ENCODE results near the gene CNN2.
"Not testable (repeated sequence)": the region's sequence is repeated elsewhere in the genome, so short reads cannot be mapped to it uniquely, and the experiment has no call there.

Gene CNN2

GRCh38 chr19:1010586-1011510, 15.6 kb upstream of the CNN2 start:
- no peak for DNase-seq (ENCODE audit: low read depth, low spot score)

DNA sequence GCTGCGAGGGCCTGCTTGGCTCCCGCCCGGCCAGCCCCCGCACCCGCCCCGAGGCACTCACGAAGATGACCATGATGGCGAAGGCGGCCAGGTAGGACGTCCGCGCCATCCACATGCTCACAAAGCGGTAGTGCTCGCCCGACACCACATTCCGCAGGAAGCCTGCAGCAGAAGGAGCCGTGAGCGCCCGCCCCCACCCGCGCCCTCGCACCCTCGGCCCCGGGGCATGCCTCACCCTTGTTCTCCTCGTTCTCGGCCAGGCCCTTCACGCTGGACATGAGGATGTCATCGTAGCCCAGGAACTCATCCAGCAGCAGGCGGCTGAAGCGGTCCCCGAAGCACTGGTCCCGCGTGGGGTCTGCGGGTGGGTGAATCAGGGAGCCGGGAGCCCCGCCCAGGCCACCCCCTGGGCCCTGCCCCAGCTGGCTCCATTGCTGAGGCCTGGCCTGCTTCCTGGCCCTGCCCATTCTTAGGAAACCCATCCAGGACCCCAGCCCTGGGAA, 14.5 kb upstream of the CNN2 start:
- no peak for DNase-seq (ENCODE audit: low read depth, low spot score)

- DNase-seq (ENCODE audit: low read depth, low spot score), result no peak
Measured at GRCh38 chr19:1012334-1012733, 14.1 kb upstream of the CNN2 start.

DNA sequence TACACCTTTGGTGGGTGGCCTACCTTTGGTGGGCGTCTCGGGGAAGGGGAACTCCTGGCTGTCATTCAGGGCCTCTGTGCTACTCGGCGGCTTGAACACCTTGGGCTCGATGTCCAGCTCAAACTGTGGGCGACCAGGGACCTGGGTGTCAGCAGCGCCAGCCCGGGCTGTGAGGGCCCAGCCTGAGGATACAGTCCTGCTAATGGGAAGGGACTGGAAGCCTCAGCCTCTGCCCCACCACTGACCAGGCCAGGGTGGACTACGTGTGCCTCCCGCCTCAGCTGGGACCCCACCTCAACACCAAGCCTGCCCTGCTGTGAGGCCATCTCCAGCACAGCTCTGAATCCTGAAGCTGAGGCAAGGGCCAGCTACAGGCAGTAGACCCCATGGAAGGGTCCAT, 13.2 kb upstream of the CNN2 start:
- no peak for DNase-seq (ENCODE audit: low read depth, low spot score)

DNA sequence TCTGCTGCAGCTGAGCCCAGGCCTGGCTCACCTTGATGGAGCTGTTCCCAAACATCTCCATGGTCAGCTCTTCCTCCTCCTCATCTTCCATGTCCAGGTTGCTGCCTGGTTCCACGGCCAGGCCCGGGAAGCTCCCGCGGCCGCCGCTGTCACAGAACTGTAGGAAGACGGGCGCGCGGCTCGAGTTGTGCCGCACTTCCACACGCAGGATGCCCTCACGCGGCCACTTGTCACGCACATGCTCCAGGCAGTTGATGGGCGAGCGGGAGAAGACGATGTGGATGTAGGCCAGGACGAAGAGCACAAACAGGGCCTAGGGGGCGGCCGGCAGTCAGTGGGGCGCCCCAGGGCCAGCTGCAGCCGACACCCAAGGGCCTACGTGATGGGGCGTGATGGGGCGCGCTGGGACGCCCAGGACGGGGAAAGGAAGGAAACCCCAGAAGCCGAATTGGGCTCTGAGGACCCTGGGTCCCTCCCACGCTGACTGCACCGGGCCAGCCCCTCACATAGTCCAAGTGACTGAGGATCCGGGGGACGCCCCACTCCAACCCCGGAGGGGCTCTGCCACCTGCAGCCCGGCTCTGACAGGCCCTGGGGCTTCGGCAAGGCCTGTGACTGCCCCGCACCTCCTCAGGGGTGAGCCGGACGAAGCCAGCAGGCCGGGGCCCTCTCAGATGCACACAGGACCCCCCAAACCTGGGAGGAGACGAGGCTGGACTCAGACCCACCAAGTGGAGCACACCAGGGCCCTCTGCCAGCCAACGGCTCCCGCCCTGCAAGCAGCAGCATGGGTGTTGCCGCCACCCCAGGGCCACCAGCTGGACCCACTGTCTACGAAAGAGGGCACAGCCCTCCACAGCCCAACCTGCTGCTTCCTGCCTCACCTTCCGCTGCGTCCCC, 12.0 kb upstream of the CNN2 start:
- no peak for DNase-seq (ENCODE audit: low read depth, low spot score)

DNA sequence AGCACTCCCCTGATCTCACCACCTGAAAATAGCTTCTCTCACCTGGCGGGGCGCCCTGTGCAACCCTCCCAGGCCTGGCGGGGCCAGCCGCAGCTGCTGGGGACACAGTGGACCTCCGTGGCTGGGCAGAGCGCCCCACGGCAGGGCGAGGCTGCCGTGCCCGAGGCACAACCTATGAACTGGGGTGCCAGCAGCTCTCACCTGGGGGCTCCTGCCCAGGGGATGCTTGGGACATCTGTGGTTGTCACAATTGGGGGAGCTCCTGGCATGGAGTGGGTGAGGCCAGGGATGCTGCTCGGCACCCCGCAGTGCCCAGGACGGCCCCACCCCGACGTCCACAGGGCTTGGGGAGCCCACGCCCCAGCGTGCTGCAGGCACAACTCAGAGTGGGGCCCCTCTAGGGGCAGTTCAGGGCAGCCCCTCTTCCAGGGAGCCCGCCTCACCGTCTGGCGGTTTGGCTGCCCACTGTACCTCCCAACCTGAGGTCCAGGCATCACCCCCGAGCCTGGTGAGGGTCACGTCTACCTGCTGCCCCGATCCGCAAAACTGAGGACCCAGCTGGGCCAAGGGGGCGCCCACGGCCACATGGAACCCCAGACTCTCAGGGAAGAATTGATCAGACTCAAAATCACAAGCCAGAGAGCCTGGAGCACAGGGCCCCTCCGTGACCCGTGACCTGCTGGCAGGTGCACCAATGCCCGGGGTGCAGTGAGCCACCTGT, 11.2 kb upstream of the CNN2 start:
- DNase-seq (ENCODE audit: low read depth, low spot score), result no peak

GRCh38 chr19:1015782-1016646, 10.4 kb upstream of the CNN2 start:
- DNase-seq (ENCODE audit: low read depth, low spot score), result no peak

- no peak for DNase-seq (ENCODE audit: low read depth, low spot score)
Measured at GRCh38 chr19:1016647-1017114, 9.7 kb upstream of the CNN2 start.

DNA sequence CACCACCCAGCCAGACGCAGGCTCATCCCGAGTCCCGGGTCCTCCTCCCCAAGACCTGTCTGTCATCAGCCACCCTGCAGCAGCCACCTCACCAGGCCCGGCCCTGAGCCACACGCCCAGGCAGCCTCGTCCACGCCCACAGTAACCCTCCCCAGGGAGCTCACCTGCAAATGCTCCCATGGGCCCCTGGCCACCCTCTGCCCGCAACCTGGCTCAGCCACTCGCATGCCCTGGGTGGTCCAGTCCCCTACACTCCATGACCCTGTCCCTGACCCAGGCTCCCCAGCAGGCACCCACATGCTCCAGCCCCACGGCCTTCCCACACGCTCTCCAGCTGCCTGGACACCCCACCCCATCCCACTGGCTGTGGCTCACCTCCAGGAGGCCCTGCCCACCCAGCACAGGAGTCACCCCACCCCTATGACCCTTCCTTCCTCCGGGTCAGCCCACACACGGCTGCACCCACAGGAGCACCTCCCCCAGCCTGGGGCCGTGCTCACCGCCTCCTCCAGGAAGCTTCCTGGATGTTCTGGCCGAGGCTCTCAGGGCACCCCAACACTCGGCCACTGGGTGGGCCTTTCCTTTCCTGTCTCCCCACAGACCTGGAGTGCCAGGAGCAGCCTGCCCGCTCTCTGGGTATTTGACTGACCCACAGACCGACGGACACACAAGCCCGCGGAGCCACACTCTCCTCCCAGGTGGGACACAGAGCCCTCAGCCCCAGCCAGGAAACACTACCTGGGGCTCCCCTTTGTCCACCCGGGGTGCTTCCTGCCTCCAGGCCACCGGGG, 9.1 kb upstream of the CNN2 start:
- no peak for DNase-seq (ENCODE audit: low read depth, low spot score)

- no peak for DNase-seq (ENCODE audit: low read depth, low spot score)
Measured at GRCh38 chr19:1017906-1018305, 8.5 kb upstream of the CNN2 start.

DNA sequence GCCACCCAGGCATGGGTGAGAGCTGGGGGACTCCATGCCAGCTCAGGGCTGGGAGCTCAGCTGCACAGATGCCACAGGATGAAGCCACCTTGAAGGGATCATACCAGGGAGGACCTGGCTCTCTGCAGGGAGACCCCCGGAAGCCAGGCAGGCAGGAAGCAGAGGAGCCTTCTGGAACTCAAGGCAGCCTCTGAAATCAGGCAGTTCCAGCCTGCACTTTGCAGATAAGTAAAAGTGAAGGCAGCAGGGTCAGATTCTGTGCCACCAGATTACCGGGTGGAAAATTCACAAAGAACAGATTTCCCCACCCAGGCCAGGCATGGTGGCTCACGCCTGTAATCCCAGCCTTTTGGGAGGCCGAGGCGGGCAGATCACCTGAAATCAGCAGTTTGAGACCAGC, 8.0 kb upstream of the CNN2 start:
- no peak for DNase-seq (ENCODE audit: low read depth, low spot score)

DNA sequence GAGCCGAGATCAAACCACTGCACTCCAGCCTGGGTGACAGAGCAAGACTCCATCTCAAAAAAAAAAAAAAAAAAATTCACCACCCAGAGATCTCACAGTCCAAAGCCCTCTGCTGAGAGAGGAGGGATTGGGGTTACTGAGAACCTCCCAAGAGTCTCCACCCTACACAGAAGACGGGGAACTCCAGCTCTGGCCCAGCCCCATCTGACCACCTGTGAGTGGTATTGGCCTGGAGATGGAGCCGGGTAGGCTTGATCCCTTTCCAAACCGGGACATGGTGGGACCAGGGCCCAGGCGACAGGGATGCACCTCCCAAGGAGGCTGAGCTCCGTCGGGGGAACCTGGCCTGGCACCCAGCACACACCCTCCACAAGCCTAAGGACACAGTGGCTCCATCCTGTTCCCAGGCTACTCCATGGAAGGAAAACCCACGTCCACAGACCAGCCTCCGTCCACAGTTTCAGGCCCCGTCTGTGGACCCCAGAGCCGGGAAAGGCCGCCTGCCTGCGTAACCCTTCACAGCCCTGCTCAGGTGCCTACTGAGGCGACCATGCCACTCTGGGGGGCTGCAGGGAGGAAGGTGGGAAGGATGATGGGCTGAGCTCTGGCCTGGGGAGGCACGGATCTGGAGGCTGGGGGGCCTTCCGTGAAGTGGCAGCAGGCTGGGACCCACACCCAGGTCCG, 7.3 kb upstream of the CNN2 start:
- DNase-seq (ENCODE audit: low read depth, low spot score), result no peak

GRCh38 chr19:1019616-1019961, 6.8 kb upstream of the CNN2 start:
- no peak for DNase-seq (ENCODE audit: low read depth, low spot score)

DNA sequence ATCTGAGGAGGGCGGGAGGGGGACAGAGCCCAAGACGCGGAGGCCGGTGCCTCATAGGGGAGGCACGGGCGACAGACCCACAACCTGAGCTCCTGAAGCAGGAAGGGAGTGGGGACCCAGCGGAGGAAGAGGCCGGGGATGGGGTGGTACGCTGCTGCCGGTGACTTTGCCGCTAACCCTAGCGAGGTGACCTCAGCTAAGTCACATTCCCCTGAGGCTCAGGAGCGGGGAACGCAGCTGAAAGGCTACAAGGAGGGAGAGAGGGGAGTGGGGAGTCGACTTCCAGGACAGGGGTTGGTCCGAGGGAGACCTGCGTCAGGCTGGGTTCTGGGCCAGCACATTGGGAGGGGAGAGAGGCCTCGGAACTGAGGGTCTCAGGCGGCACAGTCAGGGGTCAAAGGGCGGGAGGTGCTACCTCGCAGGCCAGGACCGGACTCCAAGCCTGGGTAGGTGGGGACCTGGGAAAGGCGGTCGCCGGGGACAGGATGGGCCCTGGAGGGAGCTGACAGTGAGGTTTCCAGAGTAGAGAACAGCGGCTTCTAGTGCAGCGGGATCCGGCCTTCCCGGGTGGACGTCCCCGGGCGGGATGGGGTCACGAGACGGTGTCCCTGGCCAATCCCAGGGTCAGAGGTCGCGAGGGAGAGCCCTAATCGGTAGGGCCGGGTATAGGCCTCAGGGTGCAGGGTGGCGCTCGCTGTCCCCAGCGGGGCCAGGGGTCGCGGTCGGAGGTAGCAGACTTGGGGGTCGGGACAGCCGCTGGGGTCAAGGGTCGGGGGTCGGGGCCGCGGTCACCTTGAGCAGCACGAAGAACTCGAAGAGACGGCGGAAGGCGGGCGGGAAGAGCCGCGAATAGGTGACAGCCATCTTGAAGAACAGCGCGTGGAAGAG, 6.2 kb upstream of the CNN2 start:
- DNase-seq (ENCODE audit: low read depth, low spot score), result no peak

DNA sequence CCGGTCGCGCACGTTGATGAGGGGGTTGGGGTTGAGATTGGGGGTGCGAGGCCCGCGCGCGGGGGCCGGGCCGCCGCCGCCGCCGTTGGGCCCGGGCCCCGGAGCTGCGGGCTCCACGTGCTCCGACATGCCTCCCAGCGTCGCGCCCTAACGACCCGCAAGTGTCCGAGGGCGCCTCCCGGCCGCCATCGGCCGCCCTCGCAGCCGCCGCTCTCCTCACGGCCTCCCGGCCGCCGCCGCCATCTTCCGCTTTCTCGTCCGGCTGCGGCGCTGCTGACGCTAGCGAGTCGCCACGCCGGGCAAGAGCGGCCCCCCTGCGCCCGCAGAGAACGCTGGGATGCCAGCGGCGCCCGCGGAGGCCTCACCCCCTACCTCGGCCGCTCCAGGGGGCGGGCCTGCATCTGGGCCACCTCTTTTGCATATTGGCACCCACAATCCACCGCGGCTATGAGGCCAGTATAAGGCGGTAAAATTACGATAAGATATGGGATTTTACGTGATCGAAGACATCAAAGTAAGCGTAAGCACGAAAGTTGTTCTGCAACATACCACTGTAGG, 5.5 kb upstream of the CNN2 start, which contains the start of gene TMEM259:
TSS of gene TMEM259 (minus strand) at position 256 of the 558 bp plus-strand sequence. CDS start at position 129, 127 bp downstream.
- DNase-seq (ENCODE audit: low read depth, low spot score), result no peak

DNA sequence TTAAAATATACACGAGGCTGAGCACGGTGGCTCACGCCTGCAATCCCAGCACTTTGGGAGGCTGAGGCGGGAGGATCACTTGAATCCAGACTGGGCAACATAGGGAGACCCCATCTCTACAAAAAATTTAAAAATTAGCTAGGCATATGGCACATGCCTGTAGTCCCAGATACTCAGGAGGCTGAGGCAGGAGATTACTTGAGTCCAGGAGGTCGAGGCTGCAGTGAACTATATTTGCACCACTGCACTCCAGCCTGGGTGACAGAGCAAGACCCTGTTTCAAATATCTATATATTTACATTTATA, 2.6 kb upstream of the CNN2 start:
- DNase-seq (ENCODE audit: low read depth, low spot score), result not testable (repeated sequence)

GRCh38 chr19:1025080-1025479, 1.3 kb upstream of the CNN2 start:
- not testable (repeated sequence) for DNase-seq (ENCODE audit: low read depth, low spot score)
